AG10803 (cell line): ENCODE results near the gene AP5Z1.

Experiments
- DNase-seq: peaks from one replicate; pipeline ENCODE4 v3.0.0; 2010; ENCODE audit warnings: low read depth
- H3K4me3 ChIP-seq: 2 replicates; pipeline ENCODE4 v1.5.1; 2011; ENCODE audit warnings: mild to moderate bottlenecking, low read length, control low read depth
- TF ChIP-seq, protein P1 (sequence below): conservative IDR thresholded peaks from 2 replicates; pipeline ENCODE4 v1.5.1; 2011; ENCODE audit warnings: mild to moderate bottlenecking, low read length, control low read depth, inconsistent platforms

The AP5Z1 gene

DNA sequence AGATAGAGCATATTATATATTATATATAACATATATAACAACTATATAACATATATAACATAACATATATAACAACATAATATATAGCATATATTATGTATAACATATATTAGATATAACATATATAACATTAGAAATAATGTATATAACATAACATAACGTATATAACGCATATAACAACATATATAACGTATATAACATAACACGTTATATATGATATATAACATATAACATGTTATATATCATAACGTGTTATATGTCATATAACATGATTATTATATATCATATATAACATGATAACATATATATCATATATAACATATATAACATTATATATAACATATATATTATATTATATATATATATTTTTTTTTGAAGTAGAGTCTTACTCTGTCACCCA, 3.7 kb downstream of the AP5Z1 start:
- H3K4me3 ChIP-seq, result no peak overlapping the region
- TF ChIP-seq, protein P1, sequence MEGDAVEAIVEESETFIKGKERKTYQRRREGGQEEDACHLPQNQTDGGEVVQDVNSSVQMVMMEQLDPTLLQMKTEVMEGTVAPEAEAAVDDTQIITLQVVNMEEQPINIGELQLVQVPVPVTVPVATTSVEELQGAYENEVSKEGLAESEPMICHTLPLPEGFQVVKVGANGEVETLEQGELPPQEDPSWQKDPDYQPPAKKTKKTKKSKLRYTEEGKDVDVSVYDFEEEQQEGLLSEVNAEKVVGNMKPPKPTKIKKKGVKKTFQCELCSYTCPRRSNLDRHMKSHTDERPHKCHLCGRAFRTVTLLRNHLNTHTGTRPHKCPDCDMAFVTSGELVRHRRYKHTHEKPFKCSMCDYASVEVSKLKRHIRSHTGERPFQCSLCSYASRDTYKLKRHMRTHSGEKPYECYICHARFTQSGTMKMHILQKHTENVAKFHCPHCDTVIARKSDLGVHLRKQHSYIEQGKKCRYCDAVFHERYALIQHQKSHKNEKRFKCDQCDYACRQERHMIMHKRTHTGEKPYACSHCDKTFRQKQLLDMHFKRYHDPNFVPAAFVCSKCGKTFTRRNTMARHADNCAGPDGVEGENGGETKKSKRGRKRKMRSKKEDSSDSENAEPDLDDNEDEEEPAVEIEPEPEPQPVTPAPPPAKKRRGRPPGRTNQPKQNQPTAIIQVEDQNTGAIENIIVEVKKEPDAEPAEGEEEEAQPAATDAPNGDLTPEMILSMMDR, result no peak
- no peak for DNase-seq

DNA sequence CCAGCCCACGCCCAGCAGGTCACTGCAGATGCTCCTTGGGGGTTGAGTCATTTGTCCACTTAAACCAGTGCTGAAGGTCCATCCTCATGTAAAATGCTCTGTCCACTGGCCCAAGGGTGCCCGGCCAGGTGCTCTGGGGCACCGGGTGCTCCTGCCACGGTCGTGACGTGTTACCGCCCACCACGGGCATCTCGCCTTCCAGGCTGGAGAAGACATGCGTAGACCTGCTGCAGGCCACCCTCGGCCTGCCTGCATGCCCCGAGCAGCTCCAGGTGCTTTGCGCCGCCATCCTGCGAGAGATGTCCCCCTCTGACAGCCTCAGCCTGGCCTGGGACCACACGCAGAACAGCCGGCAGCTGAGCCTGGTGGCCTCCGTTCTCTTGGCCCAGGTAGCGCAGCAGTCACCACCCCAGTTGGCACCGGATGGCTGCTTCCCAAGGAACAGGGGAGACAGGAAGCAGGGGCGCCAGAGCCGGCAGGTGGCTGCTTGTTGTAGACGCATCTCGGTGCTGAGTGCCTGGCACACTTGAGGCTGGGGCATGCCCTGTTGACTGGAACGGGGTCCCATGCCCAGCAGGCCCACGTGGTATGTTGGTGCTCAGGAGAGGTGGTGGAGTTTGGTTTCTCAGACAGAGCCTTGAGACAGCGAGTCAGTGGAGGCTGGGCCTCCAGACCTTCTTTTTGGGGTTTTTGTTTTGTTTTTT, 6.1 kb downstream of the AP5Z1 start:
- TF ChIP-seq, protein P1, result no peak
- no peak overlapping the region for H3K4me3 ChIP-seq
- DNase-seq, result no peak

DNA sequence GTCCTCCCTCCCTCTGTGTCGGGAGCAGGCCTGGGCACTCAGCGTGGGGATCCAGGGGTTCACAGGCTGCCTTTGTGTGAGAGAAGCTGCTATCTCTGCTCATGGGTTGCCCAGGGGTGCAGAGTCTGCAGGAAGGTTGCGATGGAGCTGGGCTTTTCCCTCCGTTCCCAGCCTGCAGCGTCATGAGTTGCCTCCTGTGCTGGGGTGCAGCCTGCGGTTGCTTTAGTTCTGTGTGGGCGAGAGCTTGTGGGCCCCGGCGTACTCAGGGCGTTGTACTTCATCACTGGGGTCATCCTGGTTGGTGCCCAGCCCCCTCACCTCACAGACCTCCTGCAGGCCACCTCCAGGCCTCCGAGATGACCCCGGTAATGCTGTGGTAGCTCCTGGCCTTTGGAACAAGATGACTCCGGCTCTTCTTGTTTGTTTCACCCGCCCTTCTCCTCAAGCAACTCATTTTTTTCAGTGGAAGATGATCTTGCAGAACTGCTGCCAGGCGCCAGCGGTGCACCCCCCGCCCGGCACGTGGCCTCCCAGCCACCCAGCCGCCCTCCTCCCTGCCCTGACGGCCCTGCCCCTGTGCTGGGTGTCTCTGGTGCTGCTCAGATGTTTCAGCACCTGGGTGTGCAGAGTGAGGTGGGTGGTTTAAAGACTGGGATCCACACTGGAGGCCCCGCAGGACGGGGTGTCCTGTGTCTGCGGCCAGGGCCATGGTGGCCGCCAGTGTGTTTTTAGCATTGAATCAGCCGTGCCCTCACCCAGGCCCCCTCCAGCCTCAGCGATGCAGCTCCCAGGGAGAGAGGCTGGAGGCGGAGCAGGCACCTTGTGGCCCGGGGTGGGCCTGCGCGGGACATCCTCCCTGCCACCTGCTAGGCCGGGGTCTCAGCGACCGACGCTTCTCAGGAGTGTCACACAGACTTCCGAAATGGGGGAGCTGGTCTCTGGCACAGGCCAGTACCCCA, 7.2 kb downstream of the AP5Z1 start:
- H3K4me3 ChIP-seq, result no peak overlapping the region
- no peak for DNase-seq
- TF ChIP-seq, protein P1, result no peak

DNA sequence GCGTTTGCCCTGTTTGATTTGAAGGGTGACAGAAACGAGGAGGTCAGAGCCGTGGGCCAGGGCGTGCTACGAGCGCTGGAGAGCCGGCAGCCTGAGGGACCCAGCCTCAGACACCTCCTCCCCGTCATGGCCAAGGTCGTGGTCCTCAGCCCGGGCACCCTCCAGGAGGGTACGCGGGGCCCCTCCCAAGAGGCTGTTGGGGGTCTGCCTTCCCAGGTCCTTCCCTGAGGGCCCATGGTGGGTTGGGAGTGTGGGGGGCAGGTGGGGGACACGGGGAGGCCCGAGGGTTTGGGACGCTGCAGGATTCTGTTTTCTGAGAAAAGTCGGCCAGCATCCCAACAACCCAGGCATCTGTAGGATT, 7.8 kb downstream of the AP5Z1 start:
- H3K4me3 ChIP-seq, result no peak overlapping the region
- TF ChIP-seq, protein P1, result no peak
- no peak for DNase-seq

DNA sequence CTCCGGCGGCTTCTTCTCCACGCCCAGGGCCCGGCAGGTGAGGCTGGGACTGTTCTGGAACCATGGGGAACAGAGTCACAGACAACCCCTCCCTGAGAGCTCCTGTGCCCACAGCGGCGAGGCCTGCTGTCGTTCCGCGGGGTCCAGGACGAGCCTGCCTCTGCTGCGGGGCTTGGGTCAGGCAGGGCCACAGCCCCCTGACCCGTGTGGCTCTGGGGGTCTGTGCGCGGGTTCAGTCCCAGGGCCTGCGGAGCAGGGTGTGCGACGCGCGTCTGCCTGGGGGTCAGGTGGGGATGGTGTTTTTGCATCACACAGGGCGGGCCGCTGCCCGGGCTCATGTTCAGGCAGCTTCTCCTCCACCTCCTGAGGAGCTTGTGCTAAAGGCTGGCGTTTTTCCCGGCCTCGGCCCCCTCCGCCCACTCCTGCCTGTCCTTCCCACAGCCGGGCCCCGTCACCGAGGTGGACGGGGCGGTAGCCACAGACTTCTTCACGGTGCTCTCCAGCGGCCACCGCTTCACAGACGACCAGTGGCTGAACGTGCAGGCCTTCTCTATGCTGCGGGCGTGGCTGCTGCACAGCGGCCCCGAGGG, 8.4 kb downstream of the AP5Z1 start:
- H3K4me3 ChIP-seq, result no peak overlapping the region
- DNase-seq, result no peak
- TF ChIP-seq, protein P1, result no peak

DNA sequence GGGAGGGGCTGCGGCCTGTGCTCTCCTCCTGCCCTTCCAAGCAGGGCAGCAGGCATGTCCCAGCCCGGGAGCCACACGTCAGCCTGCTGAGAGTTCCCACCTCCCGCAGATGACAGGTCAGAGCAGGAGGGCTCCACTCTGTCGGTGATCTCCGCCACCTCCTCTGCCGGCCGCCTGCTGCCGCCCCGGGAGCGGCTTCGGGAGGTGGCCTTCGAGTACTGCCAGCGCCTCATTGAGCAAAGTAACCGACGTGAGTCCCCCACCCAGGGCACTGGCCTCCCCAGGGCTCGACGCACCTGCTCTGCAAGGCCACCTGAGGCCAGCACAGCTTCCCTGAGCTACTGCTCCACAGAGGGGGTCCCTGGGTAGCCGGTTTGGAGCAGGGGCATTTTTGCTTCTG, 9.4 kb downstream of the AP5Z1 start:
- TF ChIP-seq, protein P1, result no peak
- H3K4me3 ChIP-seq, result no peak overlapping the region
- no peak for DNase-seq
